ENCODE measurements around the gene SLC25A10. TPM values are rescaled to one million over a fixed set of nuclear protein-coding genes. Genes with fewer than 3 reads are reported as not detected.

SLC25A10 gene
- total RNA-seq, 4 donors from 2014 or later: 23.3 to 49.3 (median 37.1) TPM

- Histone ChIP-seq H3K4me3 (no peak overlapping the region), H3K36me3 (peaks cover 18 to 41% (median 27%) of the 10 kb centered on the region in 3 donors), H3K4me1 (peaks cover 32 to 55% (median 37%) of the 10 kb centered on the region in 3 donors), H3K27me3 (no peaks in the 10 kb centered on the region), H3K27ac (no peak overlapping the region), H3K9me3 (no peaks in the 10 kb centered on the region)
- WGBS, 2 donors: 83 to 92% methylated on average over 12 to 14 of the region's 17 CpGs
- no peak for TF ChIP-seq POLR2A (IDR thresholded peaks at IDR 0.05)
- TF ChIP-seq CTCF (IDR thresholded peaks at IDR 0.05): no peak
- intact Hi-C loops (cut with DNase I): no loop called here
- no peak for DNase-seq
Observed at GRCh38 chr17:81708739-81709185, 3.3 kb upstream of the SLC25A10 start.

- H3K27ac ChIP-seq: peak overlapping the region; percentile 19 to 92 (median 84)
- DNase-seq: no peak
- TF ChIP-seq CTCF (IDR thresholded peaks at IDR 0.05): no peak
- TF ChIP-seq POLR2A (IDR thresholded peaks at IDR 0.05): no peak
- no peaks in the 10 kb centered on the region for H3K27me3 ChIP-seq
- H3K9me3 ChIP-seq: no peaks in the 10 kb centered on the region
- H3K4me1 ChIP-seq: peaks cover 32 to 62% (median 37%) of the 10 kb centered on the region in 3 donors
- 5 to 14% methylated on average over 7 to 17 of the region's 29 CpGs for WGBS, 2 donors
- H3K36me3 ChIP-seq: peaks cover 18 to 41% (median 18%) of the 10 kb centered on the region in 3 donors
- H3K4me3 ChIP-seq: peak overlapping the region in 3 of 4 donors; percentile 68 to 94 (median 92)
- intact Hi-C loops (cut with DNase I): no loop called here
Observed at GRCh38 chr17:81710514-81711308, 1.4 kb upstream of the SLC25A10 start.

GRCh38 chr17:81712468-81713003 is 452 bp downstream of the SLC25A10 start:
- TF ChIP-seq CTCF (IDR thresholded peaks at IDR 0.05): peak in 4 of 6 experiments; percentile 13 to 47 (median 23)
- no peak for TF ChIP-seq POLR2A (IDR thresholded peaks at IDR 0.05)
- WGBS, 2 donors: 0 to 25% methylated on average over 5 to 9 of the region's 41 CpGs
- Histone ChIP-seq H3K4me3 (peak overlapping the region; percentile 68 to 94 (median 91)), H3K9me3 (no peaks in the 10 kb centered on the region), H3K27me3 (no peaks in the 10 kb centered on the region), H3K36me3 (peaks cover 0 to 41% (median 5%) of the 10 kb centered on the region in 3 donors), H3K4me1 (peaks cover 32 to 72% (median 37%) of the 10 kb centered on the region in 3 donors), H3K27ac (peak overlapping the region; percentile 76 to 92 (median 90))
- no peak for DNase-seq
- intact Hi-C loops (cut with DNase I): no loop called here

GRCh38 chr17:81713004-81713555 is 996 bp downstream of the SLC25A10 start:
- Histone ChIP-seq H3K9me3 (no peaks in the 10 kb centered on the region), H3K27ac (peak overlapping the region; percentile 76 to 92 (median 90)), H3K4me3 (peak overlapping the region; percentile 68 to 94 (median 91)), H3K27me3 (no peaks in the 10 kb centered on the region), H3K4me1 (peaks cover 32 to 72% (median 37%) of the 10 kb centered on the region in 3 donors), H3K36me3 (peaks cover 0 to 41% (median 0%) of the 10 kb centered on the region in 3 donors)
- DNase-seq: no peak
- intact Hi-C loops (cut with DNase I): no loop called here
- TF ChIP-seq CTCF (IDR thresholded peaks at IDR 0.05): no peak
- no peak for TF ChIP-seq POLR2A (IDR thresholded peaks at IDR 0.05)
- WGBS, 2 donors: 12 to 23% methylated on average over 9 of the region's 18 CpGs
